NCI-H2081 (cell line): ENCODE data around the gene MEOX2.

ENCODE experiments used
- DNase-seq, 2 experiments: peaks; one replicate each; lab custom pipeline; 2025; lab: John Stamatoyannopoulos, UW

The MEOX2 gene

DNA sequence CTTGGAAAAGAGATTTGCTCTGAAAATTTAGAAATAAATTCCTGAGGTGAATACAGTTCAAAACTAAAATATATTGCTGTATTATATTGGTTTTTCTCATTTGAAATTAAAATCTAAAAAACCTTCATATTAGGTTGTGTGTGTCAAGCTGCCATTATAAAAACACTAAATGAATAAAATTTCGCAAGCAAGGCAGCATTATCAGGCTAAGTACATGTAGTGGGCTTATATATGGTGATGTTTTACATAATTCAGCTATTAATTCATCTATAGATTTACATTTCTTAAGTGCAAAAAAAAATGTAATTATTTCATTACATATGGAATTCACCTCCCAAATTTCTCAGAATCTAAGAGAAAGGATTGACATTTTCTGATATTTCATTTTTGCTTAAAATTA lies 5.3 kb downstream of the MEOX2 start:
- no peak for DNase-seq

- no peak for DNase-seq
Observed at GRCh38 chr7:15680446-15680845, 6.0 kb downstream of the MEOX2 start.

DNA sequence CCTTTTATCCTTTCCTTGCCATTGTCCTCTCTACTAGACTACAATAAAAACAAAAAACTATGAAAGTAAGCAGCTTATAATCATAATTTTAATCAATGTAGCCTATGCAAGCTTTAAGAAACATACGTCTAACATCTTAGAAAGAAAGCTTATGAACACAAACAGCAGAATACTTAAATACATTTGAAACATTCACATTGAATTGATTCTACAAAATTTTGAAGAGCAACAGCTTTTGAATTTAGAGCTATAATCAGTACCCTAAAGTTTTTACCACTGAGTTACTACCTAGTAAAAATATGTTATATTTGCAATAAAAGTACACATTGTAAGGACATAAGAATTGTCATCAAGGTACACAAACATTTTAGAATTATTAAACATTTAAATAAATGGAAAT lies 7.2 kb downstream of the MEOX2 start:
- DNase-seq: no peak

DNA sequence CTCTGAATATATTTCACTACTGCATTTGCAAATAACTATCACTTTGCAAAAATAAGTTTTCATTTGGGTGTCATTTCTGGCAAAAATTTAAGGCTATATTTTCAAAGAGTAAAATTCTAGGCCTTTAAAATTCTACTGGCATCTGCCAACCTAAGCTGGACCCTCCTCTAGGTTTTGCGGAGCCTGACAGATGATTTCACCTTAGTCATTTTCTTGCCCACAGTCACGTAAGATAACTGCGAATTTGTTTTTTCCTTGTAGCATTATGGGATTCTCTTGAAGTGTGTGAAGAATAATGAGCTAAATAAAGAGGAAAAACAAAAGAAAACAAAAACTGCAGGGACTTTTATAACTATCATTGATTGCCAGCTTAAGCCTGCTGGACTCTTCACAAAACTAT lies 7.8 kb downstream of the MEOX2 start:
- DNase-seq: no peak

GRCh38 chr7:15675379-15675778 lies 11.1 kb downstream of the MEOX2 start:
- no peak for DNase-seq

DNA sequence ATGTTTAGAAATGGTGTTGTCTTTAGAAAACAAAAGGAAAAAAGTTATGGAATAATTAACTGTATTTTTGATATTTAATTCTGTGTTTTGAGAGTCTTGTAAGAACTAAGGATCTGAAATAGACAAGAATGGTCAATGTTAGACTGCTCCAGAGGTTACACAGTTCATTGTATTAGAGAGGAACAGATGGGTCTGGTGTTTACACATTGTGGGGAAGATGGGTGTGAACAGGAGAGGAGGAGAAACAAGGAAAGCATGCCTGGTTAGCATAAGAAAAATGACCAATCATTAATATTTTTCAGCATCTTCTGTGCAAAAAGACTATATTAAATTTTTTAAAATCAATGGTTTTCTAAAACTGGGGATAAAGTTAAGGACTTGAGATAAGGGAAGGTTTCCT lies 11.9 kb downstream of the MEOX2 start:
- no peak for DNase-seq

DNA sequence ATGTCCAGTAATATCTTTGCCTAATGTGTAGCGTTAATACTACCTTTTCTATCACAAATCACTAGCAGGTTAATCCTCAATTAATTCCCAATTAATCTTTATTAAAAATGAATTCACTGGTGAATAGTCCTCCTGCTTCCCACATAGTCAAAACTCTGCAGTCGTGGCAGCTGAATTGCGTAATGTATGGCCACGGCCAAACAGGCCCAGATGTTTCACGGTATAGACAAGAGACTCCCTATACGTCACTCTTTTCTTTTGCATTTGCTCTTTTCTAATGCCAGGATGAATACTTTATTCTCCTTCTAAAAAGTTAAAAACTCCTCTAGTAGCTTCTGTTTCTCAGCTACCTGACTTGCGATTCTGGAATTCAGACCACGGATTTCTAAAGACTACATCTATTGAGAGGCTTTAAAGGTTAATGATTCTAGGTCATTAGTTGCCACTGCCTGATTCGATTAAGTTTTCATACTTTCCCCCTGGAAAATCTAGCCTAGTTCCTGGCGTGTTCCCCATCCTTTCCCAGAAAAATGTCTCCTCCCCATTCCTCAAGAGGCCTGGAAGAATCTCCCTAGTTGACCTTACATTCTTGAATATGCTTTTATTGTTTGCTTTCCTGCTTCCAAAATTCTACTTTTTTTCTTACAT lies 16.9 kb downstream of the MEOX2 start:
- no peak for DNase-seq

GRCh38 chr7:15667991-15668390 lies 18.5 kb downstream of the MEOX2 start:
- DNase-seq: no peak

DNA sequence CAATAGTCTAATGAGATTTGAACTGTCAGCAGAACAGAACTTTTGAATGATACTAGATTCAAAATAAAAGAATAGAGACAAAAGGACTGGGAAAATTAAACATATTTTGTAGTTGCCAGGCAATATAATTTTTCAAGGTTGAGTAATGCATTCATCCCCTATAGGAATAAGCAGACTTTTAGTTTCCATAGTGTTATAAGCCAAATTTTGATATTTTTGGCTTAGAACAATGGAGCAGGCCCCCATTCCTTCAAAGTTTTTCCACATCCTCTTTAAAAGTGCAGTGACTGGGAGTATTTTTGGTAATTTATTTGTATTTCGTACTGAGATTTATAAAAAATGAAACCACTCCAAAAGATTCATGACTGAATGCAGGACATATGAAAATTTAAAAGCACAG lies 24.0 kb downstream of the MEOX2 start:
- DNase-seq: no peak

DNA sequence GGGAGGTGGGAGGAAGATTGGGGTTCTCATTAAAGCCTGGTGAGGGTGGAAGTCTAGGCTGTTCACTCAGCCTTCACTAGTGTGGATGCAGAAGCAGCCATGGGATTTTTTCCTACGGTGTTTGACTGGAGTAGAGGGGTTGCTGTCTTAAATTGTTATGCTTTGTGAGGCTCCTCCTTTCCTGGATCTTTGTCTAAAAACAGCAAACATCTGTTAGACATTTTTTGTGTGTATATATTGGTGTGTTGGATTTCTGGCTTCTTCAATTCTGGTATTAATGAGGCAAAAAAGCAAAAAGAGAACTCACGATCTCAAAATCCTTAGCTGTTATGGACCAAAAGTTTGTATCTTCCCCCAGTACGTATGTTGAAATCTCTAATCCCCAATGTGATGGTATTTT lies 28.2 kb downstream of the MEOX2 start:
- DNase-seq: no peak

DNA sequence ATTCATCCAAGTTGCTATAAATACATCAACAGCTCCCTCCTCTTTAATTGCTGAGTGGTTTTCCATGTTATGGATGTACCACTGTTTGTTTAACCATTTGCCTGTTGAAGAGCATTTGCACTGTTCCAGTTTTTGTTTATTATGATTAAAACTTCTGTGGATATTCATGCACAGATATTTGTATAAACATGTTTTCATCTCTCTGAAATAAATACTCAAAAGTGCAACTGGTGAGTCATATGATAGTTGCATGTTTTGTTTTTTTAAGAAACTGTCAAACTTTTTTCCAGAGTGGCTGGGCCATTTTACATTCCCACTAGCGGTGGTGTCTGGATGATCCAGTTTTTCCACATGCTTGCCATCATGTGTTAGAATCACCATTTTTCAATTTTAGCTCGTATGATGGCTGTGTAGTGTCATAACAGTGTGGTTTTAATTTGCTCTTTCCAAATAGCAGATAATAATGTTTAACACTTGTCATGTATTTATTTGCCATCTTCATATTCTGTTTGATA lies 33.6 kb downstream of the MEOX2 start:
- DNase-seq: no peak

DNA sequence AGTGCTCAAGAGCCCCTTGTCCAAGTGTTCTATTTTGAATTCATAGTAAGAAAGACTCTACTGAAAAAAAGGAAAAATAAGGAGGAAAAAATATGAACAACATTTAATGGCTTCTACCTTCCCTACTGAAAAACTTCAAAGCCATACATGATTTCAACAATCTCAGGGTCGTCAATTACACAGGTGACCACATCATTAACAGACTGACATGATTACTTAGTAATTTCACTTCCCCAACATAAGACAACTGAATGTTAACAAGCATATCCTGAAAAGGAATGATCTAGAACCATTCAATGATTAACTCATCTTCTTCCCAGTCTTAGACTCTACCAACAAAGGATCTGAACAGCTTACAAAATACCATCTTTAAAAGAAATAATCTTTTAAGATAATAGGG lies 34.8 kb downstream of the MEOX2 start:
- no peak for DNase-seq

GRCh38 chr7:15650787-15651186 lies 35.7 kb downstream of the MEOX2 start:
- no peak for DNase-seq

DNA sequence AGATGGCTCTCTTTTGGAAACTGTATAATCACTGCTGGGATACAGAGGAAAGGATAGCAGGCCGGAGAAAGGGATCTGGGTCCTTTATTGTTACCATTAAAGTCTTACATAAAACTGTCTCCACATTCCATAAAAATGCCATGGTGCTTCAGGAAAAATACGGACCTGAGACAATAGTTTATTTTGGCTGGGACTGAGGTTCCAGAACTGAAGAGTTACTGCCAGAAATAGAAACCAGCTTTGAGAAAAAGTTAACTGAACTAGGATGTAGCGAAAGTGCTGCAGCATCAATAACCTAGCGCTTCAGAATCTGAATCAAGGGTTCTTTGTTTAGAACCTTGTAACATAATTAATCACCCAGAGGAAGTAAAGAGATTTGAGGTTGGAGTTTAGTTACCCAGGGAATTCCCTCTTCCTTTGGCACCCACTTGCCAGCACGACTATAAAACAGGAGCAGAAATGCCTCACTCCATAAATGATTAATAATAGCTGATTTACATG lies 38.0 kb downstream of the MEOX2 start:
- no peak for DNase-seq

- no peak for DNase-seq
Observed at GRCh38 chr7:15647309-15647708, 39.2 kb downstream of the MEOX2 start.

DNA sequence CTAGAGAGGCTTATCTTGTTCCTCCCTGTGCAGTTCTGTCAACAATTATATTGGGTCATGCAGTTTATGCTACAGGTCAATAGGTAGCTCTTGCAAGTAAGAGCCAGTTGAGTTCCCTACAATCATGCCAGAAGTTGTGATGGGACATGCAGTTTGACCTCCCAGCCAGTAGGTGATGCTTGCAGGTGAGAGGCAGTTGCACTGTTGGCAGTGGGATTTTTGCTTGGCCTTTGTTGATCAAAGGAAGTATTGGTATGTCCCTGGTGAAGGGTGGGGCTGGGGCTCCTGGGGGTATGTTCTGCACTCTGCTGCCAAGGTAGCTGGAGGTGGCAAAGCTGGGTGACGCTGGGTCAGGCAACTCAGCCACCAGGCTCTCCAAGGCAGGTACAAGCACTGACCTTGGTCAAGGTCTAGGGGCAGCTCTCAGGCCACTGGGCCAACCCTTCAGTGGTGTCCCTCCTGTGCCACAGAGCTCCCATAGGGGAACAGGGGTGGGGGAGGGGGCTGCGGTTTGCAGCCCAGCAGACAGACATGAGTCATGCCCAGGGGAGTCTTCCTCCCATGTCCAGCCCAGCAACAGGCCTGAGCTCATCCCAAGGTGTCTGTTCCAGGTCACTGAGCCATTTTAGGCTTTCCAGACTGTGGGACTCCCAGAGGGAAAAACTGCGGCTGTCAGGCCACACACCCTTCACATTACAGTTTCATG lies 43.3 kb downstream of the MEOX2 start:
- no peak for DNase-seq

DNA sequence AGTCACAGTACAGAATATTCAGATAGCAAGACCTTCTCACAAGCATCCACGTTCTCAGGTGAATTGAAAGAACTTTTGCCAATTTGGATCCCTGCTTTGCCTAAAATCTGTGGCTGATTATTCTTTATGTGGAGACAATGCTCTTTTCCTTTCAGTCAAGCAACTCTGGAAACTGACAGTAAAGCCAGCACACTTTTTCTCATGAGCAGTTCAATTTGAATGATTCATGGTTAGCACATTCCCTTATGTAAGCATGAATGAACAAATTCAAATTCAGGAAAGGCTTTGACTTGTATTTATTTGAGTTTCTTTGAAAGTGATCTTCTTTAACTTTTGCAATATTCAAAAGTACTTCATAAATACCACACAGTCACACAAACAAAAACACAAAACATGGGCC lies 57.6 kb downstream of the MEOX2 start:
- DNase-seq: no peak

- no peak for DNase-seq
Observed at GRCh38 chr7:15626041-15626440, 60.4 kb downstream of the MEOX2 start.

DNA sequence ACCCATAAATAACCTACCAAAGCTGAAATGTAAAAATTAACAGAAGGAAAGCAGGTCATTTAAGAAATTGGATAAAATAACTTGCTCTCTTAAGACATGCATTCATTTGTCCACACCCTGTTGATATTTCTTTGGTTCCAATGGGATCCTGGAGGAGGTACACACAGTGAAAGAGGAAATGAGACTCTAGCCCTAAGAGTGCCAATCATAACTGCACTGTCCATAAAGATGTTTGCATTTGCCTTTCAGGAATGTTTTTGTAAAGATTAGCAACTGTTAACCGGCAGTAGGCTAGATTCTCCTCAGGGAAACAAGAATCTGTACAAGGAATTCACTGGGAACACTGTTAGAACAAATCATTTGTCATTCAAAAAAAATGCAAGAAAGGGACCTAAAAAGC lies 61.0 kb downstream of the MEOX2 start:
- DNase-seq: no peak

DNA sequence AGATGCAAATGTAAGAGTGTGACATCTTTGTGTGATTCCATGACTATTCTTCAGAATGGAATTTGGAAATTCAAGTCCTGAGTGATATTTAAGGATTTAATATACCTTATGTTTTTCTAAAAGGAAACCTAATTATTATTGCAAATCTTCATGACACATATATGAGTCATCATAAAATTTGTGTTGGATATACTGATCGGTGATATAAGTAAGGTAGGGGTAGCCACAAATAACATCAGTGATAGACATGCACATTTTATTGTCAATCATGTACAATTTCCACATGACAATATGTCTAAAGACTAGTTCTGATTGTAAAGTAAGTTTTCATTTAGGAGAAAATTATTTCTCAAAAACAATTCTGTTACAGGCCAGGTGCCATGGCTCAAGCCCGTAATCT lies 65.0 kb downstream of the MEOX2 start:
- DNase-seq: no peak

DNA sequence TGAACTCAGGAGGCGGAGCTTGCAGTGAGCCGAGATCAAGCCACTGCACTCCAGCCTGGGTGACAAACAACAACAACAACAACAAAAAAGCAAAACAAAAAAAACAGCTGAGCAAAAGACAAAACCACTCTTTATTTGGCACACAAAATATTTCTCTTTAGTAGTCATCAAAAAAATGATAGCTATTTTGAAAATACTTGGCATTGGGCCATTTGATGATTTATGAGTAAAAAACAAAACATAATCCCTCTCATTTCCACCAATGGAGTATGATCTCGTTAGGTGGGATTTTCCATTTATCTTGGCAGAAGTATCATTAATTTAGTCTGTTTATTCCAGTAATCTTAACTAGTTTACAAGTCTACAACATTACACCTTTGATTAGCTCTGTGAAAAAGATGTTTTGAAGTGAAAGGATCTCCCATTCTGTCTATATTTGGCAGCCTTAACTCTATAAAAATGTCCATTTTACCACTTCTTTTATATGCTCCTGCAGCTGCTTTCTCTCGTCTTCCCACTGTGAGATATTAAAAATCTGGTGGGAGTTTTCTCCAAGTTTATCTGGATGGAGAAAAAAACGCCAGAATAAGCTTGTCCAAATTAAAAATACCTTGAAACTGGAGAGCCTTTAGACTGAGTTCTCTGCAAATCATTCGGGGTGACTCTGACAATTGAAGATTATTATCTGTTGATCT lies 65.8 kb downstream of the MEOX2 start:
- DNase-seq: no peak

- no peak for DNase-seq
Observed at GRCh38 chr7:15618275-15618674, 68.2 kb downstream of the MEOX2 start.

- DNase-seq: no peak
Observed at GRCh38 chr7:15612205-15612604, 74.3 kb downstream of the MEOX2 start.
